ENCODE data around the gene FOXK2.

DNA sequence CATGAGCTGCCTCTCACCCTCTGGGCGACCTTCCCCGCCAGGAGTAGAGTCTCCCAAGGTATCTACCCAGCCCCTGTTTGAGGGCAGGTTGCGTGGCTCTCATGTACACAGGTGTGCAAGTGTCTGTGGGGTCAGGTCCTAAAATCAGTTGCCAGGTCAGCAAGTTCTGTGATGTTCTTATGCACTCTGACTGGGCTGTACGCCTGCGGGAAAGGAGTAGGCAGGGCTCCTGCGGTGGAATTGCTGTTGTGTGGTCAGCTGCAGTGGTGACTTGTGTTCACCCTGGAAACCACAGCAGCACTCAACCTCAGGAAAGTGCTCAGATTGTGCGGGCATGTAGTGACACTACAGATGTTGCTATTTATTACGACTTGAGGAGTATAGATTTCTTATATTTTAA, 41.6 kb upstream of the FOXK2 start:
- TF ChIP-seq REST (IDR thresholded peaks at IDR 0.05; ENCODE audit: low read depth) (no peak), MAX (IDR thresholded peaks at IDR 0.05) (no peak), TEAD4 (IDR thresholded peaks at IDR 0.05) (no peak), NFIC (IDR thresholded peaks at IDR 0.05) (no peak), EP300 (IDR thresholded peaks at IDR 0.05; ENCODE audit: borderline replicate concordance) (no peak), TAF1 (IDR thresholded peaks at IDR 0.05; ENCODE audit: low read depth) (no peak), RAD21 (IDR thresholded peaks at IDR 0.05; ENCODE audit: low read depth) (no peak), ZBTB7A (IDR thresholded peaks at IDR 0.05; ENCODE audit: low read depth) (no peak), YY1 (IDR thresholded peaks at IDR 0.05; ENCODE audit: low read depth) (no peak)
- TF ChIP-seq, protein P1, sequence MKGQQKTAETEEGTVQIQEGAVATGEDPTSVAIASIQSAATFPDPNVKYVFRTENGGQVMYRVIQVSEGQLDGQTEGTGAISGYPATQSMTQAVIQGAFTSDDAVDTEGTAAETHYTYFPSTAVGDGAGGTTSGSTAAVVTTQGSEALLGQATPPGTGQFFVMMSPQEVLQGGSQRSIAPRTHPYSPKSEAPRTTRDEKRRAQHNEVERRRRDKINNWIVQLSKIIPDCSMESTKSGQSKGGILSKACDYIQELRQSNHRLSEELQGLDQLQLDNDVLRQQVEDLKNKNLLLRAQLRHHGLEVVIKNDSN (IDR thresholded peaks at IDR 0.05) = no peak
